GM19324 (cell line): ENCODE results near the gene IFITM10.

Experiments
- ATAC-seq: cut with Tn5 transposase; IDR thresholded peaks from one replicate; pipeline ENCODE4 v1.9.1; 2021; ENCODE audit warnings: mild to moderate bottlenecking, moderate library complexity; ENCODE audit not compliant: unreplicated experiment, low FRiP score

Gene IFITM10

GRCh38 chr11:1727096-1727690 is 23.2 kb downstream of the IFITM10 start:
- no peak for ATAC-seq

GRCh38 chr11:1719781-1720180 is 30.6 kb downstream of the IFITM10 start:
- ATAC-seq = no peak

GRCh38 chr11:1718326-1718725 is 32.1 kb downstream of the IFITM10 start:
- no peak for ATAC-seq

GRCh38 chr11:1717745-1718144 is 32.6 kb downstream of the IFITM10 start:
- ATAC-seq = no peak

- no peak for ATAC-seq
Observed at GRCh38 chr11:1714908-1715885, 35.2 kb downstream of the IFITM10 start.

- ATAC-seq = no peak
Observed at GRCh38 chr11:1708716-1709115, 41.7 kb downstream of the IFITM10 start.

GRCh38 chr11:1707751-1708150 is 42.6 kb downstream of the IFITM10 start:
- no peak for ATAC-seq

GRCh38 chr11:1706634-1707400 is 43.6 kb downstream of the IFITM10 start:
- ATAC-seq = no peak

GRCh38 chr11:1705126-1706052 is 45.0 kb downstream of the IFITM10 start:
- ATAC-seq = no peak

GRCh38 chr11:1703146-1703545 is 47.2 kb downstream of the IFITM10 start:
- ATAC-seq = no peak

- ATAC-seq = no peak
Observed at GRCh38 chr11:1702506-1702905, 47.9 kb downstream of the IFITM10 start.

- no peak for ATAC-seq
Observed at GRCh38 chr11:1701091-1701807, 49.1 kb downstream of the IFITM10 start.

GRCh38 chr11:1699771-1700170 is 50.6 kb downstream of the IFITM10 start:
- no peak for ATAC-seq

GRCh38 chr11:1696608-1697570 is 53.5 kb downstream of the IFITM10 start, which contains the start of gene KRTAP5-6:
TSS of gene KRTAP5-6 (plus strand) at chr11:1697195. CDS start at chr11:1697246, 51 bp downstream.
- ATAC-seq = no peak

GRCh38 chr11:1695548-1696108 is 54.8 kb downstream of the IFITM10 start:
- no peak for ATAC-seq

- no peak for ATAC-seq
Observed at GRCh38 chr11:1694846-1695547, 55.4 kb downstream of the IFITM10 start.
